ENCODE measurements around the gene LRRC52. TPM values are rescaled to one million over a fixed set of nuclear protein-coding genes. Genes with fewer than 3 reads are reported as not detected.

The LRRC52 gene
- polyA plus RNA-seq, 1 experiment = not detected

DNA sequence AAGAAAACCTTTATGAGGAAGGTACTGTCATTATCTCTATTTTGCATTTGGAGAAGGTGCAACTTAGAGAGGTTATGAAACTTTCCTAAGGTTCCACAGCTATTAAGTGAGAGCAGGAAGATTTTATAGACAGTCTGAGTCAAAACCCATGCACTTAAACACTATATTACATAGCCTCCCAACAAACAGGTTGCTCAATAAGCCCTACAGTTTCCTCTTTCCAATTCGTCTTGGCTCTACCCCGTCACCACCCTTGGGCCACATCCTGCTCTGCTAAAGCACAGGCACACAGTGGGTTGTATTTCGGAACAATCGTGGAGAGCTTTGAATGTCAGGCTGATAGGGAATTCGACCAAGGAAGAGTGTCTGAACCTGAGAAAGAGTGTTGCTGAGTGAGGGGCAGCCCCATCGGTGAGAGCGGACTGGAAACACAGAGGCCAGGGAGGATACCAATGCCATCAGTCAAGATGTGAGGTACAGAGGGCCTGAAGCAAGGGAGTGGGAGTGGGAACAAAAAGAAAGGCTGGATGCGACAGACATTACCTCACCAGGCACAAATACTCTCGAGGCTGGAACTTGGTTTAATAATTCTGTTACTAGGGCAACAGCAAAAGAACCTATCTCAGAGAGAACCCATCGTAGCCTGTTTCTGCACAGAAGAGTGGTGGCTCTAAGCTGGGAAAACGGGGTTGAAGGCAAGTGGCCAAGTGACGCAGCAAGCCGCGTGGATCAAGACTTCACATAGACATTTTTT lies 6.3 kb upstream of the LRRC52 start:
- H3K9me3 ChIP-seq (ENCODE audit: control insufficient read depth, insufficient read depth, low read length) = no peaks in the 10 kb centered on the region
- POLR2A ChIA-PET = no interaction called here
- TF ChIP-seq, protein P1, sequence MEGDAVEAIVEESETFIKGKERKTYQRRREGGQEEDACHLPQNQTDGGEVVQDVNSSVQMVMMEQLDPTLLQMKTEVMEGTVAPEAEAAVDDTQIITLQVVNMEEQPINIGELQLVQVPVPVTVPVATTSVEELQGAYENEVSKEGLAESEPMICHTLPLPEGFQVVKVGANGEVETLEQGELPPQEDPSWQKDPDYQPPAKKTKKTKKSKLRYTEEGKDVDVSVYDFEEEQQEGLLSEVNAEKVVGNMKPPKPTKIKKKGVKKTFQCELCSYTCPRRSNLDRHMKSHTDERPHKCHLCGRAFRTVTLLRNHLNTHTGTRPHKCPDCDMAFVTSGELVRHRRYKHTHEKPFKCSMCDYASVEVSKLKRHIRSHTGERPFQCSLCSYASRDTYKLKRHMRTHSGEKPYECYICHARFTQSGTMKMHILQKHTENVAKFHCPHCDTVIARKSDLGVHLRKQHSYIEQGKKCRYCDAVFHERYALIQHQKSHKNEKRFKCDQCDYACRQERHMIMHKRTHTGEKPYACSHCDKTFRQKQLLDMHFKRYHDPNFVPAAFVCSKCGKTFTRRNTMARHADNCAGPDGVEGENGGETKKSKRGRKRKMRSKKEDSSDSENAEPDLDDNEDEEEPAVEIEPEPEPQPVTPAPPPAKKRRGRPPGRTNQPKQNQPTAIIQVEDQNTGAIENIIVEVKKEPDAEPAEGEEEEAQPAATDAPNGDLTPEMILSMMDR (IDR thresholded peaks at IDR 0.05; ENCODE audit: low read depth, low read length) = no peak
- no peak overlapping the region for H3K4me3 ChIP-seq (ENCODE audit: low read depth, low read length)
- no peak overlapping the region for H3K27ac ChIP-seq (ENCODE audit: low read depth, low read length)
- peaks cover 2% of the 10 kb centered on the region for H3K27me3 ChIP-seq (ENCODE audit: control insufficient read depth, insufficient read depth, low read length)
- CTCF ChIA-PET = no interaction called here
- no peak for DNase-seq (ENCODE audit: low read depth, low spot score)

DNA sequence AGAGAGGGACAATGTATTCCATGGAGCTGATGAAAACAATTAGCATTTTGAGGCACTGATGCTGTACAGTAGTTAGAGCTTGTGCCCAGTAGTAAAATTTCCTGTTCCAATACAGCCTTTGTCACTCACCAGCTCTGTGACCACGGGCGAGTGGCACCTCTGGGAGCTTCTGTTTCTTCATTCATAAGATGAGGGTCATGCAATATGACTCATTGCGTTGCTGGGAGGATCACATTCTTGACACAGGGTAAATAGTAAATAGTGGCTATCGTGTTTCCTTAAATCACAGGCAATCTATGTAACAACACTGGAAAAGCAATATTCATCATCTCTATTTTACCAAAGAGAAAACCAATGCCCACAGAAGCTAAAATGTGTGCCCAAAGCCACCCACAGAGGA lies 4.5 kb upstream of the LRRC52 start:
- POLR2A ChIA-PET = no interaction called here
- CTCF ChIA-PET = no interaction called here
- Histone ChIP-seq H3K27ac (ENCODE audit: low read depth, low read length) (no peak overlapping the region), H3K4me3 (ENCODE audit: low read depth, low read length) (no peak overlapping the region), H3K27me3 (ENCODE audit: control insufficient read depth, insufficient read depth, low read length) (no peaks in the 10 kb centered on the region), H3K9me3 (ENCODE audit: control insufficient read depth, insufficient read depth, low read length) (no peaks in the 10 kb centered on the region)
- TF ChIP-seq, protein P1 (IDR thresholded peaks at IDR 0.05; ENCODE audit: low read depth, low read length) = no peak
- DNase-seq (ENCODE audit: low read depth, low spot score) = no peak

DNA sequence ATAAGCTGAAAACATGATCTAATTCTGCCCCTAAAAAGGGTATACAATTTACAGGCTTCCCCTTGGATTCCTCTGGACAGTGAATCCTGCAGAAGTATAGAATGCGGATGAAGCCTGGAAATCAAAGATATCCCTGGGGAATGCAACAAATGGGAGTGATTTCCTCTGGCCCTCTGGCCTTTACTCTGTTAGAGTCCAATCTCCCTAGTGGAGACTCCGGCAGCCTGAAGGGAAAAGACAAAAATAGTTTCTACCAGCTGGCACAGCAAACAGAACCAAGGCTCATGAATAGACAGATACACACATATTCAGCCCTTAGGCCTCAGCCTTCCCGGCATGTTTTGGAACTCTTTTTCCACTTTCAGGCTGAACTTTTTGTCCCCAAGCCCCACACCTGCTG lies 3.9 kb upstream of the LRRC52 start:
- no peak for DNase-seq (ENCODE audit: low read depth, low spot score)
- TF ChIP-seq, protein P1 (IDR thresholded peaks at IDR 0.05; ENCODE audit: low read depth, low read length) = no peak
- Histone ChIP-seq H3K4me3 (ENCODE audit: low read depth, low read length) (no peak overlapping the region), H3K9me3 (ENCODE audit: control insufficient read depth, insufficient read depth, low read length) (no peaks in the 10 kb centered on the region), H3K27me3 (ENCODE audit: control insufficient read depth, insufficient read depth, low read length) (no peaks in the 10 kb centered on the region), H3K27ac (ENCODE audit: low read depth, low read length) (no peak overlapping the region)
- ChIA-PET POLR2A (no interaction called here), CTCF (no interaction called here)

DNA sequence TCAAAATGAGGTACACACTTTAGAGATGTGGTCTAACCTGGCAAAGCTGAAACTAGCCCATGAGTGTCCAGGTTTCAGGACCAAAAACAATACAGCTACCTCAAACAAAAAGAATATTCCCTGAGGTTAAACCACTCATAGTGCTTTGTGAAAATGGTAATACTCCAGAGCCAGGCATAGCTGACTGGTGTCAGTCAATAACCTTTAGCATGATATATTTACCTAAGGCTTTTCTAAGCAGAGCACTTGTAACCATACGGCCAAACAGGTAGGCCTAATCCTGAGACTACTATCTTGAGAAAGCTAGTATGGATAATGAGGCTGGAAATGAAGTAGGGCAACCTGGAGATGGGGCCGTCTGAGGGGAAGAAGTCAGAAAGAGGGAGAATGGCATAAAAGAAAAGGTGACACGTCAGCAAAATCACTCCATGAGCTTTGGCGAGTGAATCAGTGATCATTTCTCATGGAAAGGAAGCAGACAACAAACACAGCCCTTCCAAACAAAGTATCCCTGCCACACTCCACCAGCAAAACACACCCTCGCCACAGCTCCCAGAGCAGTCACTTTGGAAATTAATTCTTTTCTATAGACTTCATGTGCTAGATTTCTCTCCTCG lies 1.7 kb upstream of the LRRC52 start:
- Histone ChIP-seq H3K4me3 (ENCODE audit: low read depth, low read length) (no peak overlapping the region), H3K9me3 (ENCODE audit: control insufficient read depth, insufficient read depth, low read length) (no peaks in the 10 kb centered on the region), H3K27me3 (ENCODE audit: control insufficient read depth, insufficient read depth, low read length) (no peaks in the 10 kb centered on the region), H3K27ac (ENCODE audit: low read depth, low read length) (no peak overlapping the region)
- ChIA-PET CTCF (no interaction called here), POLR2A (no interaction called here)
- DNase-seq (ENCODE audit: low read depth, low spot score) = no peak
- TF ChIP-seq, protein P1 (IDR thresholded peaks at IDR 0.05; ENCODE audit: low read depth, low read length) = no peak

DNA sequence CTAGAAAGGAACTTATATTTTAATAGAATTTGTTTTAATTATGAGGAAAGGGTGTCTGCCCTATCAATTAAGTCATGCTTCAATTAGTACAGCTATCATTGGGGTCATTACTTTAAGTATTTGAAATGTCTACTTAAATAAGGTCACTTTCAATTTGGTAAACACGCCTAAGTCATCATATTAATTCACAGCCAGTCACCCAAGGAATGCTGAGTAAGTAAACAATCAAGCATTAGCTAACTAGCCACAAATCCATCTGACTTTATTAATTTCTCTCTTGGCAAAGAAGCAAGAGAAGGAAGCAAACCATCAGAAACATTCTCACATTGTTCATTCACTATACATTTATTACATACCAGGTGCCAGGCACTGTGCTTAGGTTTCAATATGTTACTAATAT lies 1.2 kb upstream of the LRRC52 start:
- H3K4me3 ChIP-seq (ENCODE audit: low read depth, low read length) = no peak overlapping the region
- CTCF ChIA-PET = no interaction called here
- no peaks in the 10 kb centered on the region for H3K9me3 ChIP-seq (ENCODE audit: control insufficient read depth, insufficient read depth, low read length)
- POLR2A ChIA-PET = no interaction called here
- no peak overlapping the region for H3K27ac ChIP-seq (ENCODE audit: low read depth, low read length)
- no peaks in the 10 kb centered on the region for H3K27me3 ChIP-seq (ENCODE audit: control insufficient read depth, insufficient read depth, low read length)
- no peak for DNase-seq (ENCODE audit: low read depth, low spot score)
- TF ChIP-seq, protein P1 (IDR thresholded peaks at IDR 0.05; ENCODE audit: low read depth, low read length) = no peak
